ENCODE results near the gene NUP214. TPM values are rescaled to one million over a fixed set of nuclear protein-coding genes. Genes with fewer than 3 reads are reported as not detected.

Gene NUP214
- 10 to 100 TPM; 61.4 to 97.7 TPM for total RNA-seq

- CTCF ChIA-PET = interaction anchor here (0.6 to 1.3 kb wide), 5 partner anchors 27 to 1018 kb away, joined by 3 to 5 read pairs (median 4); no protein-coding TSS in a partner anchor
- Mint-ChIP-seq H3K4me3 (peak within 1 kb of the TSS; percentile 94), H3K27me3 (no peaks in the 10 kb centered on the region), H3K27ac (peak within 1 kb of the TSS; percentile 92), H3K36me3 (ENCODE audit: low read depth) (peaks cover 34% of the 10 kb centered on the region), H3K4me1 (peaks cover 31% of the 10 kb centered on the region), H3K9me3 (ENCODE audit: low read depth) (no peaks in the 10 kb centered on the region)
- intact Hi-C loops (cut with DNase I, micrococcal nuclease) = loop anchor here (1.0 to 10.0 kb wide), 16 partner anchors 29 to 1817 kb away; partner anchors contain the start of genes MED27 (in 2 of the 2), AIF1L (in 1 of the 2), EXOSC2 (in 1 of the 2) and FUBP3 (in 1 of the 2)
- DNase-seq (peak; percentile 100), ATAC-seq (peak; percentile 100)
- POLR2A ChIA-PET = interaction anchor here (0.9 to 1.1 kb wide), 4 partner anchors 10 to 146 kb away, joined by 3 to 4 read pairs (median 4); no protein-coding TSS in a partner anchor
These were observed at the start of gene NUP214 for GRCh38 chr9:131125288-131126058. NUP214 (plus strand) TSS chr9:131125586; CDS start chr9:131125705, 119 bp downstream.

- Mint-ChIP-seq H3K27ac (no peak overlapping the region), H3K4me1 (no peaks in the 10 kb centered on the region), H3K36me3 (ENCODE audit: low read depth) (no peaks in the 10 kb centered on the region), H3K9me3 (ENCODE audit: low read depth) (no peaks in the 10 kb centered on the region), H3K4me3 (no peak overlapping the region), H3K27me3 (no peaks in the 10 kb centered on the region)
- DNase-seq (no peak), ATAC-seq (no peak)
- ChIA-PET CTCF (interaction anchor here (1.1 kb wide), 1 partner anchor 15 kb away, joined by 3 read pairs; no protein-coding TSS in a partner anchor), POLR2A (no interaction called here)
- intact Hi-C loops (cut with DNase I, micrococcal nuclease) = no loop called here
These were observed 48.8 kb upstream of the NUP214 start for GRCh38 chr9:131076347-131077195.

GRCh38 chr9:131078427-131079366 is 46.7 kb upstream of the NUP214 start:
- ATAC-seq (no peak), DNase-seq (no peak)
- POLR2A ChIA-PET = interaction anchor here (0.6 kb wide), 1 partner anchor 1174 kb away, joined by 4 read pairs; no protein-coding TSS in a partner anchor
- H3K4me3 Mint-ChIP-seq = no peak overlapping the region
- no peaks in the 10 kb centered on the region for H3K9me3 Mint-ChIP-seq (ENCODE audit: low read depth)
- H3K4me1 Mint-ChIP-seq = no peaks in the 10 kb centered on the region
- H3K27me3 Mint-ChIP-seq = no peaks in the 10 kb centered on the region
- H3K27ac Mint-ChIP-seq = no peak overlapping the region
- intact Hi-C loops (cut with DNase I, micrococcal nuclease) = no loop called here
- H3K36me3 Mint-ChIP-seq (ENCODE audit: low read depth) = no peaks in the 10 kb centered on the region
- CTCF ChIA-PET = interaction anchor here (0.7 to 0.8 kb wide), 3 partner anchors 12 to 686 kb away, joined by 3 read pairs; no protein-coding TSS in a partner anchor

- no peaks in the 10 kb centered on the region for H3K36me3 Mint-ChIP-seq (ENCODE audit: low read depth)
- H3K9me3 Mint-ChIP-seq (ENCODE audit: low read depth) = no peaks in the 10 kb centered on the region
- no peak overlapping the region for H3K4me3 Mint-ChIP-seq
- no peaks in the 10 kb centered on the region for H3K4me1 Mint-ChIP-seq
- peaks cover 2% of the 10 kb centered on the region for H3K27me3 Mint-ChIP-seq
- CTCF ChIA-PET = interaction anchor here (1.4 kb wide), 1 partner anchor 24 kb away, joined by 3 read pairs; no protein-coding TSS in a partner anchor
- ATAC-seq (no peak), DNase-seq (no peak)
- intact Hi-C loops (cut with DNase I, micrococcal nuclease) = no loop called here
- POLR2A ChIA-PET = no interaction called here
- H3K27ac Mint-ChIP-seq = no peak overlapping the region
These were observed 44.8 kb upstream of the NUP214 start for GRCh38 chr9:131080589-131080988.

- intact Hi-C loops (cut with DNase I, micrococcal nuclease) = no loop called here
- ATAC-seq = no peak
- CTCF ChIA-PET = no interaction called here
- POLR2A ChIA-PET = no interaction called here
- H3K27ac Mint-ChIP-seq = no peak overlapping the region
- peaks cover 2% of the 10 kb centered on the region for H3K27me3 Mint-ChIP-seq
- no peaks in the 10 kb centered on the region for H3K36me3 Mint-ChIP-seq (ENCODE audit: low read depth)
- H3K4me3 Mint-ChIP-seq = no peak overlapping the region
- DNase-seq = no peak
- no peaks in the 10 kb centered on the region for H3K9me3 Mint-ChIP-seq (ENCODE audit: low read depth)
- no peaks in the 10 kb centered on the region for H3K4me1 Mint-ChIP-seq
These were observed 43.5 kb upstream of the NUP214 start for GRCh38 chr9:131081868-131082267.

- H3K4me3 Mint-ChIP-seq = no peak overlapping the region
- ChIA-PET CTCF (interaction anchor here (0.8 kb wide), 1 partner anchor 27 kb away, joined by 3 read pairs; no protein-coding TSS in a partner anchor), POLR2A (no interaction called here)
- no peaks in the 10 kb centered on the region for H3K36me3 Mint-ChIP-seq (ENCODE audit: low read depth)
- no peaks in the 10 kb centered on the region for H3K9me3 Mint-ChIP-seq (ENCODE audit: low read depth)
- H3K27me3 Mint-ChIP-seq = peaks cover 2% of the 10 kb centered on the region
- no peak for ATAC-seq
- H3K27ac Mint-ChIP-seq = no peak overlapping the region
- intact Hi-C loops (cut with DNase I, micrococcal nuclease) = no loop called here
- H3K4me1 Mint-ChIP-seq = no peaks in the 10 kb centered on the region
- no peak for DNase-seq
These were observed 42.4 kb upstream of the NUP214 start for GRCh38 chr9:131082774-131083512.

GRCh38 chr9:131084661-131085369 is 40.6 kb upstream of the NUP214 start:
- Mint-ChIP-seq H3K4me3 (no peak overlapping the region), H3K36me3 (ENCODE audit: low read depth) (no peaks in the 10 kb centered on the region), H3K27ac (no peak overlapping the region), H3K9me3 (ENCODE audit: low read depth) (no peaks in the 10 kb centered on the region), H3K4me1 (no peaks in the 10 kb centered on the region), H3K27me3 (peaks cover 2% of the 10 kb centered on the region)
- POLR2A ChIA-PET = no interaction called here
- no peak for DNase-seq
- no peak for ATAC-seq
- intact Hi-C loops (cut with DNase I, micrococcal nuclease) = no loop called here
- CTCF ChIA-PET = interaction anchor here (0.7 kb wide), 3 partner anchors 19 to 1033 kb away, joined by 3 read pairs; no protein-coding TSS in a partner anchor

GRCh38 chr9:131085370-131086122 is 39.8 kb upstream of the NUP214 start:
- no peak for DNase-seq
- POLR2A ChIA-PET = no interaction called here
- no peak overlapping the region for H3K4me3 Mint-ChIP-seq
- no peak for ATAC-seq
- H3K4me1 Mint-ChIP-seq = no peaks in the 10 kb centered on the region
- H3K36me3 Mint-ChIP-seq (ENCODE audit: low read depth) = no peaks in the 10 kb centered on the region
- H3K9me3 Mint-ChIP-seq (ENCODE audit: low read depth) = no peaks in the 10 kb centered on the region
- peaks cover 2% of the 10 kb centered on the region for H3K27me3 Mint-ChIP-seq
- no peak overlapping the region for H3K27ac Mint-ChIP-seq
- CTCF ChIA-PET = interaction anchor here (0.7 to 0.9 kb wide), 3 partner anchors 39 to 1032 kb away, joined by 3 read pairs; no protein-coding TSS in a partner anchor
- intact Hi-C loops (cut with DNase I, micrococcal nuclease) = no loop called here

GRCh38 chr9:131087354-131087893 is 38.0 kb upstream of the NUP214 start:
- Mint-ChIP-seq H3K27me3 (peaks cover 2% of the 10 kb centered on the region), H3K27ac (no peak overlapping the region), H3K4me3 (no peak overlapping the region), H3K4me1 (no peaks in the 10 kb centered on the region), H3K9me3 (ENCODE audit: low read depth) (no peaks in the 10 kb centered on the region), H3K36me3 (ENCODE audit: low read depth) (no peaks in the 10 kb centered on the region)
- DNase-seq = no peak
- ATAC-seq = no peak
- intact Hi-C loops (cut with DNase I, micrococcal nuclease) = no loop called here
- ChIA-PET POLR2A (no interaction called here), CTCF (no interaction called here)
